MCF 10A (cell line): ENCODE measurements around the gene VEGFA. TPM values are rescaled to one million over a fixed set of nuclear protein-coding genes. Genes with fewer than 3 reads are reported as not detected.

ENCODE experiments used
- BruUV-seq: library from RNA; stranded (reverse); fragments of 400-500 nt; replicated peaks from 2 replicates; lab custom pipeline; 2021; lab: Mats Ljungman, UMichigan
- CTCF ChIA-PET: fragments of 300-600 bp; sonication (Branson Sonifier 250); formaldehyde crosslinking; extraction: SDS; loops from one replicate; lab custom pipeline; 2021; ENCODE audit warnings: antibody characterized with exemption, inconsistent platforms; lab: Yijun Ruan, JAX
- POLR2A ChIA-PET: fragments of 300-600, 350-650 bp; sonication (Branson Sonifier 250); formaldehyde crosslinking; extraction: SDS; loops from one replicate; lab custom pipeline; 2020; ENCODE audit warnings: antibody characterized with exemption, inconsistent platforms; lab: Yijun Ruan, JAX
- DNase-seq: peaks from one replicate; pipeline ENCODE4 v3.0.0-alpha.2; 2018; ENCODE audit not compliant: unreplicated experiment
- H3K27ac Mint-ChIP-seq: one replicate; pipeline ENCODE4 v1.8.0; 2022; ENCODE audit warnings: mild to moderate bottlenecking, low read depth, mixed read lengths; ENCODE audit not compliant: unreplicated experiment
- H3K27me3 Mint-ChIP-seq: one replicate; pipeline ENCODE4 v1.8.0; 2022; ENCODE audit warnings: mixed read lengths; ENCODE audit not compliant: insufficient read depth, unreplicated experiment
- H3K36me3 Mint-ChIP-seq: one replicate; pipeline ENCODE4 v1.8.0; 2022; ENCODE audit warnings: mild to moderate bottlenecking, moderate library complexity, mixed read lengths; ENCODE audit not compliant: insufficient read depth, unreplicated experiment
- H3K4me1 Mint-ChIP-seq: one replicate; pipeline ENCODE4 v1.8.0; 2022; ENCODE audit warnings: mixed read lengths; ENCODE audit not compliant: insufficient read depth, unreplicated experiment
- H3K4me3 Mint-ChIP-seq: one replicate; pipeline ENCODE4 v1.8.0; 2022; ENCODE audit warnings: mild to moderate bottlenecking, moderate library complexity, mixed read lengths; ENCODE audit not compliant: unreplicated experiment
- H3K9me3 Mint-ChIP-seq: one replicate; pipeline ENCODE4 v1.8.0; 2022; ENCODE audit warnings: mixed read lengths; ENCODE audit not compliant: unreplicated experiment
- intact Hi-C: fragments of 100-400 bp; cut with micrococcal nuclease; formaldehyde crosslinking; loops from 2 replicates; pipeline ENCODE4 v1.14.1; 2022
- total RNA-seq: library from RNA; stranded (reverse); gene quantifications from 2 replicates; pipeline ENCODE4 v1.2.3, GENCODE V29; 2022
- TF ChIP-seq, protein P1 (sequence below): fragments of 200-600 bp; IDR thresholded peaks from one replicate; pipeline ENCODE4 v1.8.0; 2022; ENCODE audit warnings: antibody characterized with exemption, mild to moderate bottlenecking; ENCODE audit not compliant: unreplicated experiment

The VEGFA gene
- total RNA-seq, 1 experiment from 2014 or later: 265 TPM

DNA sequence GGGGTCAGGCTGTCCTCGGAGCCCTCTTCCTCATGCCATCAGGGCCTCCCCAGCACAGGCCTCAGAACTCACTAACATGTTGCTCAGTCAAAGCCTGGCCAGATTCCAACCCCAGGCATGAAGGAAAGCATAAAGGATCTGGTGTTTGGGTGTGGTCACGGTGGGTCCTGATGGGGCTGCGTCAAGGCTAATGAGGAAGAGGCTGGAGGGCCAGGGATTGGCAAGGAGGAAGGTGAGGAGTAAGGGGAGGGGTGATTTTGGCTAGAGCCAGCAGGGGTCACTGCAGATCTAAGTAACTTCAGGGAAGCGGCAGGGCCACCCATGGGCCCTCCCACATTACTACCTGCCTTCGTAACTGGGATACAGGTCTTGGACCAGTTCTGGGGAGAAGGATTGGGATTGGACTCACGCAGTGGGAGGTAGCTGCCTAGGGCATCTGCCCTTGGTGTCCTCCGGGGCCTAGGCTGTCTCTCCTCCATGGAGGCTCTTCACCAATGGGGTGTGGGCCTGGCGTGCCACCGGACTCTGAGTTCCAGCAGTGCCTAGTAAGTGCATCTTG, 46.2 kb upstream of the VEGFA start:
- TF ChIP-seq, protein P1, sequence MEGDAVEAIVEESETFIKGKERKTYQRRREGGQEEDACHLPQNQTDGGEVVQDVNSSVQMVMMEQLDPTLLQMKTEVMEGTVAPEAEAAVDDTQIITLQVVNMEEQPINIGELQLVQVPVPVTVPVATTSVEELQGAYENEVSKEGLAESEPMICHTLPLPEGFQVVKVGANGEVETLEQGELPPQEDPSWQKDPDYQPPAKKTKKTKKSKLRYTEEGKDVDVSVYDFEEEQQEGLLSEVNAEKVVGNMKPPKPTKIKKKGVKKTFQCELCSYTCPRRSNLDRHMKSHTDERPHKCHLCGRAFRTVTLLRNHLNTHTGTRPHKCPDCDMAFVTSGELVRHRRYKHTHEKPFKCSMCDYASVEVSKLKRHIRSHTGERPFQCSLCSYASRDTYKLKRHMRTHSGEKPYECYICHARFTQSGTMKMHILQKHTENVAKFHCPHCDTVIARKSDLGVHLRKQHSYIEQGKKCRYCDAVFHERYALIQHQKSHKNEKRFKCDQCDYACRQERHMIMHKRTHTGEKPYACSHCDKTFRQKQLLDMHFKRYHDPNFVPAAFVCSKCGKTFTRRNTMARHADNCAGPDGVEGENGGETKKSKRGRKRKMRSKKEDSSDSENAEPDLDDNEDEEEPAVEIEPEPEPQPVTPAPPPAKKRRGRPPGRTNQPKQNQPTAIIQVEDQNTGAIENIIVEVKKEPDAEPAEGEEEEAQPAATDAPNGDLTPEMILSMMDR: peak; percentile 66
- CTCF ChIA-PET: interaction anchor here (0.6 to 6.8 kb wide), 24 partner anchors 9 to 1626 kb away, joined by 3 to 41 read pairs (median 4); partner anchors contain the start of gene VEGFA
- BruUV-seq: no TSS peak
- H3K27ac Mint-ChIP-seq: no peak overlapping the region
- H3K4me1 Mint-ChIP-seq: peaks cover 31% of the 10 kb centered on the region
- intact Hi-C loops: loop anchor here (1.0 kb wide), 5 partner anchors 34 to 355 kb away; no protein-coding TSS in a partner anchor
- DNase-seq: peak; percentile 90
- H3K27me3 Mint-ChIP-seq: peaks cover 14% of the 10 kb centered on the region
- H3K36me3 Mint-ChIP-seq: no peaks in the 10 kb centered on the region
- POLR2A ChIA-PET: interaction anchor here (0.6 to 2.6 kb wide), 14 partner anchors 9 to 355 kb away, joined by 3 to 55 read pairs (median 6); partner anchors contain the start of genes MRPS18A and VEGFA
- H3K4me3 Mint-ChIP-seq: no peak overlapping the region
- H3K9me3 Mint-ChIP-seq: no peaks in the 10 kb centered on the region

DNA sequence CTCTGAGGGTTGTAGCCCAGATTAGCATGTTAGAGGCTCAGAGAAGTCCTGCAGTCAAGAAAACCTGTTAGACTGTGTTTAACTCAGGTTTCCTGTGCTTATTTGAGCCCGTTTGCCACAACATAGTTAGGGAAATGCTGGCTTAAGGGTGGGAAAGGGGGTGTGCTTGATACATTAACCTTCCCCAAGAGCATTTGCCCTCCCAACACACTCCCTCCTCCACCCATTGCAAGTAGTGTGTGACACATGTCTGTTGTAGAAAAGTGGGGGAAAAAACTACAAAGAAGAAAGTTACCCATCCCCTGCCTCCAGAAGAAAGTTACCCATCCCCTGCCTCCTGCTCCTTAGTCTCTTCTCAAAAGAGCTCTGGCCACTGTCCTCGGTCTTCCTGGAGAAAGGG, 45.7 kb upstream of the VEGFA start:
- Mint-ChIP-seq H3K4me1 (peaks cover 33% of the 10 kb centered on the region), H3K4me3 (peak overlapping the region; percentile 42), H3K27ac (peak overlapping the region; percentile 80), H3K27me3 (peaks cover 14% of the 10 kb centered on the region), H3K36me3 (no peaks in the 10 kb centered on the region), H3K9me3 (no peaks in the 10 kb centered on the region)
- CTCF ChIA-PET: interaction anchor here (0.6 to 6.8 kb wide), 27 partner anchors 10 to 1626 kb away, joined by 3 to 41 read pairs (median 4); partner anchors contain the start of gene VEGFA
- no peak for DNase-seq
- POLR2A ChIA-PET: interaction anchor here (0.6 to 2.6 kb wide), 15 partner anchors 10 to 360 kb away, joined by 3 to 55 read pairs (median 5); partner anchors contain the start of genes MRPS18A and VEGFA
- intact Hi-C loops: loop anchor here (1.0 kb wide), 3 partner anchors 34 to 350 kb away; no protein-coding TSS in a partner anchor
- TF ChIP-seq, protein P1: no peak
- BruUV-seq: no TSS peak

DNA sequence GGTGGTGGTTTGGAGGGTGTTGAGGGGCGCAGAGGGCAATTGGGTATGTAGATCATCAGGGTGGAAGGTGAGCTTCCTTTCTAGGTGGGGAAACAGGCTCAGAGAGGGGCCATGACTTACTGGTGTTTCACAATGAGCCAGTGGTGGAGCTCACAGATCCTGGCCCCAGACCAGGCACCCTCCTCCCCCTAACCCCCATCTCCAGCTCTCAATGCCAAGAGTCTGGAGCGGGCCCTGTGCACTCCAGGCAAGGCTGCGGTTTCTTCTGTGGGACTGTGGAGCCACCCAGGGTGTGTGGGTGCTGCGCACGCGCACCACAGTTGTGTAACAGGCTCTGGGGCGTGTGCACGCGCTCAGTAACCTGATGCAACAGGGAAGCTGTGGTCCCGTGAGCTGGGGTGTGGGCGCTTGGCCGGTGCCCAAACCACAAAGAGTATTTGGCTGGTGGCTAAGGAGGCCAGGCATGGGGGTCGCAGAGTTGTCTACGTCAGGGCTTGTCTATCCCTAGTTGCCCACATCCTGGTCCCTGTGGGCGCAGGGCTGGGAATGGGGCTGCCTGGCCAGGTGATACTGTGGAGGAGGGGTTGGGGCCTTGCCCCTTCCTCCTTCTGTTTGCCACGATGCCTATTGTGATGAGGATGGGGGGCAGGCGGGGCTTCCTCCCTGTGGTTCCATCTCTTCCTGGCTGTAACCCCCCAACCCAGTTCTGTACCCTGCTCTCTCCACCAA, 44.9 kb upstream of the VEGFA start:
- peak; percentile 98 for DNase-seq
- Mint-ChIP-seq H3K36me3 (no peaks in the 10 kb centered on the region), H3K4me1 (peaks cover 33% of the 10 kb centered on the region), H3K27me3 (peaks cover 14% of the 10 kb centered on the region), H3K9me3 (no peaks in the 10 kb centered on the region), H3K27ac (peak overlapping the region; percentile 80), H3K4me3 (peak overlapping the region; percentile 42)
- intact Hi-C loops: loop anchor here (1.0 kb wide), 5 partner anchors 33 to 349 kb away; no protein-coding TSS in a partner anchor
- POLR2A ChIA-PET: interaction anchor here (0.5 to 2.6 kb wide), 18 partner anchors 9 to 521 kb away, joined by 3 to 55 read pairs (median 4); partner anchors contain the start of genes GTPBP2, MRPS18A and VEGFA
- TF ChIP-seq, protein P1: no peak
- CTCF ChIA-PET: interaction anchor here (0.6 to 6.8 kb wide), 22 partner anchors 9 to 360 kb away, joined by 3 to 41 read pairs (median 4); partner anchors contain the start of gene VEGFA
- BruUV-seq: TSS peak; percentile 84
